Adipose tissue (tissue), 3 donors: ENCODE measurements around the gene SPECC1L. TPM values are rescaled to one million over a fixed set of nuclear protein-coding genes. Genes with fewer than 3 reads are reported as not detected.

Experiments used
- H3K27ac ChIP-seq: one replicate; pipeline ENCODE4 v1.5.1; 2013; ENCODE audit warnings: low read depth, low read length
- WGBS, 3 donors: extraction: QIAGEN DNeasy Blood & Tissue Kit; methylation state at CpG; one replicate each; pipeline ENCODE4 v1.1.7; 2013; 5-methylcytosine and 5-hydroxymethylcytosine counted together
- polyA plus RNA-seq, 3 donors: library from polyadenylated mRNA; stranded (reverse); fragments of 200-250 nt; gene quantifications; one replicate each; pipeline ENCODE4 v1.2.3, GENCODE V29; 2013
- donor health status: healthy with polysubstance abuse.
- donor health status: Bipolar disorder and iron deficiency.
- donor health status: healthy.

The SPECC1L gene
- polyA plus RNA-seq, 3 donors: 8.8 to 14.7 (median 10.2) TPM

DNA sequence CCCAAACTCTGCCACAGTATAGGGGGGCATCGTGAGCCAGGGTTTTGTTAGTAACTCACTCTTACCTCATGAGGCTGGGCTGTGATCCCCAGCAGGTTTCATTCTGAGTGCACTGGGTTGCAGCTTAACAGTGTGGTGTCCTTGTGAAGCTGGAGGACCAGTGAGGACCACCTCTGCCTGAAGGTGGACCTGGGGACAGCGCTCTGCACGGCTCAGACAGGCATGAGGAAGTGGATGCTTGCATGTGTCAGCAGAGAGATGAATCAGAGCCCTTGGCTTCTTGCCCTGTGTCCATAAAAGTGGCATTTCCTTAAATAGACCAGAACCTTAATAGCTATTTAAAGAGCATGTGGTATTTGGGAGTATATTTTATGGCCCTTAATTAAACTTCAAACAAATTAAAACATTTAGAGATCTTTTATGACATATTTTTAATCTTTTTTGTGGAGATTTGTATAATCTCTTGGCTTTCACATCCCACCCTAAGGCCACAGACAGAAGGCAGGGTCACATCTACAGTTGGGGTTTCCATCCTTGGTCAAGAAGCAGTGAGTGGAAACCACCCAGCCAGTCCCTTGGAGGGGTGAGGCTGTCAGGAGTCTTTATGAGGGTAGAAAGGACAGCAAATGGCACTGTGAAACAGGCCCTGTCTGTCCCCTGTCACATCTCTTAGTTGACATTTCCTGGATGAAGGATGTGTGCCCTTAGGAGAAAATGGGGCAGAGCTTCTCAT, 132.0 kb downstream of the SPECC1L start:
- H3K27ac ChIP-seq: no peak overlapping the region

DNA sequence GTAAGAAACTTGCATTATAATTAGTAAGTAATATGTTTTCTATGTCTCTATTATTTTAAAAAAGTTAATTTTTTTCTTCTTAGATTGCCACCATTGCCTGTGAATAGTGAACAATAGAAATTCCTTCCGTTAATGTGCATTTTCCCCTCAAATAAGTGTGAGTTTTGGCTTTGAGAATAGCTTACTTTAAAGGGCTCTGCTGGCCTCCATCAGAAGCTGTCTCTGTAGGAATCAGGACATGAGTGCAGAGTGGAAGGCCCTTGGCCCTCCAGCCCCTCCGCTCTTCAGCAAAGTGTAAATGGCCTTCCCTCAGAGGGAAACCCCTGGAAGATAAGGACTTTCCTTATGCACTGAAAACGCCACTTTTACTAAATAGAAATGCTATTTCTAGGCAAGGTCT, 132.7 kb downstream of the SPECC1L start:
- 94 to 98% (median 98%) methylated on average over 3 of the region's 3 CpGs for WGBS, 3 donors
- H3K27ac ChIP-seq: no peak overlapping the region

More for the DNA sequence above, 132.0 kb downstream of the SPECC1L start:
- 15 to 45% (median 20%) methylated on average over 3 of the region's 3 CpGs for WGBS, 3 donors

DNA sequence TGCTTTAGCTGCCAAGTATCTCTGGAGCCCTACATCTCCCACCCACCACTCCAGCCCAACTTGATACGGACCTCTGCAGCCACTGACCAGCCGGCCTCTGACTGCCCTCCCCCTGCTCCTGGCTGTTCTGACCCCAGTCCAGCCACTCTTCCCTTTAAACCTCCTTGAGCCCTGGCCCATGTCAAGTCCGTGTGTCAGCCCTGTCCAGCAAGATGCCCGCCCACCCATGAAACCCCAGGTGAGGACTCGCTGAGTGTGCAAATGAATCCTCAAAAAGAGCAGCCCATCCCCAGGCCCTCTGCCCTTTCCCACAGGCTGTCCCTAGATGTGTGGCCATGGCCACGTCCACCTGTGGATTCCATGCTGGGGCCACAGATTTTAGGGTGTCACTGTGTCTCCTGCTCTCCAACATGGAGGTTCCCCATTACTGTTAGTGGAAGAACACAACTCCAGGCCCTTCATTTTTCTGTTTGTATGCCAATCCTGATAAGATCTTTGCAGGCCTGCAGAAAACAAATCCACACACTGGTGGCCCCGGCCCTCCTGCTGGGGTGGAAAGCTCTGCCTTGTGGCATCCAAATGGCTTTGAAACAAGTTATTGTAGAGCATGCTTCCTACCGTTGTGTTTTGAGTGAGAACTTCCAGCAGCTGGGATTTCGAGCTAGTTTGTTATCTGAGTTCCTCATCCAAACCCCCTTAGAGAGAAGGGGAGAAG, 134.1 kb downstream of the SPECC1L start:
- H3K27ac ChIP-seq: no peak overlapping the region
- 83 to 93% (median 86%) methylated on average over 9 of the region's 9 CpGs for WGBS, 3 donors

DNA sequence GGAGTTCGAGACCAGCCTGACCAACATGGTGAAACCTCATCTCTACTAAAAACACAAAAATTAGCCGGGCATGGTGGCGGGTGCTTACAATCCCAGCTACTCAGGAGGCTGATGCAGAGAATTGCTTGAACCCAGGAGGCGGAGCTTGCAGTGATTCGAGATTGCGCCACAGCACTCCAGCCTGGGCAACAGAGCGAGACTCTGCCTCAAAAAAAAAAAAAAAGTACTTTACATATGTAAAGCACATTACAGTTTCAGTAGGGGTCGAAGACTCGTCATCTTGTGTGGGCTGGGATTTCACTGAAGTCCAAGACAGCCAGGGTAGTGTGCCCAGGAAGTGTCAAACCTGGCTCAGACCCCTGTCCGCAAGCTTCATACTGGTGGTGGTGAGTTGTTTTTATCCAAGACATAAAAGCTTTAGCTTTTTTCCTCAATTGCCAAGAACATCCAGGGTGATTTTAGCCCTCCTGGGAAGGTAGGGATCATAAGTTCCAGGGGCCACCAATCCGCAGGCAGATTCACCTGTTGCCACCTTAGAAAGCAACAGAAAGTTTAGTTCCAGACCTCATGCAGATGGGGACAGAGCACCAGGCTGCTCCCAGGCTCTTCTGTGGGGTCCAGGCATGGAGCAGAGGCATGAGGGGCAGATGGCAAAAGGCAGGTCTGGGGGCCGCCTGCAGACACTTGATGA, 135.1 kb downstream of the SPECC1L start:
- no peak overlapping the region for H3K27ac ChIP-seq
- WGBS, 3 donors: 95 to 97% (median 95%) methylated on average over 12 of the region's 12 CpGs

DNA sequence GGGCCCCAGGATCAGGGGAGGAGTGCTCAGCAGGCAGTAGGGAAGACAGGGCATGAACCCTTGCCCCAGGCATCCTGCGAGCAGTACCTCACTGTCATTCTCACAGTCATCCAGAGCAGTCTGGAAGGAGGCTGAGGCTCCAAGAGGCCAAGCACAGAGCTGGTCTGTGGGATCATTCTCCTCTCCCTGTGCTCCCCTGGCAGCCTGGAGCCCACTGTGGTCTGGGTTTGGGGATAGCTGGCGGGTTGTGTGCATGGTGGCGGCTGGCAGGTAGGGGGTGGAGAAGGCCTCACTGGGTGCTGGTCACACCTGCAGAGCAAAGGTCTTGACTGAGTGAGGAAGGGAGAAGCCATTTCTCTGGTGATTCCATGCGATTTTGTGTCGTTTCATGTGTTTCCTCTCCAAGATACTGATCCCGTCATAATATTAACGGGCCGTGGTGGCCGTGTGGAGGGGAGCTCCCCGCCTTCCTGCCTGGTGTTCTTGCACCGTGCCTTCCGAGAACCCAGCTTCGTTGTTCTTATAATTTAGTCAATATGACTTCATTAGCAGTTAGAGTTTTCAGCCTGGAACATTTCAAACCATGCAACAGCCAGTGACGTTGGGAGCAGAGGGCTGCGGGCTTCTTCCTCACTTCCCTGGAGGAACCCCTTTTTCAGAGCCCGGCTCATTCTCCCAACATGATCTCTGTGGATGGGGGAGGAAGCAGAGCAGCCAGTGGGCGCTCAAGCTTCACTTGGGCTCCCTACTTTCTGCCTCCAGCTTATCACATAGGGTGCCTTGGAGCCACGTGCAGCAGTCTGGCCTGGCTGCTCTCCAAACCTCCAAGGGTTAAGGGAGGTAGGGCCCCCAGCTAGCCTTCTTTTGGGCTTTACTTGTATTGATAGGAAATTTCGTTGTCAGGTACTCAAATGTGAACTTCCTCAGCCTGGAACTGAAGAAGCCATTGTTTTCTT, 136.0 kb downstream of the SPECC1L start:
- no peak overlapping the region for H3K27ac ChIP-seq
- 66 to 83% (median 71%) methylated on average over 19 of the region's 19 CpGs for WGBS, 3 donors

DNA sequence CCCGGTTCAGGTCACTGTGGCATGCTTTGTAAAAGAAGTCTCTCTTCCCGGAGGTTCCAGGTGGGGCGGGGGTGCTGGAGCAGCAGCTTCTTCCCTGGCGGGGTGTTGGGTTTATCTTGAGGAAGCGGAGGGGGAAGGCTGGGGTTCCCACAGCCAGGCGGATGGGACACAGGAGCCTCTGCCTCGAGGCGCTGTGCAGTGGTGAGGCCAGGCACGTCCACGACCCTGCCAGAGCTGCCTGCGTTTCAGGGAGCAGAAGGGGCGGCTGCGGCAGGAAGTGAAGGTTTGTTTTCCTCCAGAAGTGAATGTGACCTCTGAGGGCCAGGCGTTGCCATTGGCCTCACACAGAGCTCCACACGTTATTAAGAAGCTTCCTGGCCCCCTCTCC, 136.6 kb downstream of the SPECC1L start:
- WGBS, 3 donors: 38 to 72% (median 41%) methylated on average over 15 of the region's 15 CpGs
- no peak overlapping the region for H3K27ac ChIP-seq

DNA sequence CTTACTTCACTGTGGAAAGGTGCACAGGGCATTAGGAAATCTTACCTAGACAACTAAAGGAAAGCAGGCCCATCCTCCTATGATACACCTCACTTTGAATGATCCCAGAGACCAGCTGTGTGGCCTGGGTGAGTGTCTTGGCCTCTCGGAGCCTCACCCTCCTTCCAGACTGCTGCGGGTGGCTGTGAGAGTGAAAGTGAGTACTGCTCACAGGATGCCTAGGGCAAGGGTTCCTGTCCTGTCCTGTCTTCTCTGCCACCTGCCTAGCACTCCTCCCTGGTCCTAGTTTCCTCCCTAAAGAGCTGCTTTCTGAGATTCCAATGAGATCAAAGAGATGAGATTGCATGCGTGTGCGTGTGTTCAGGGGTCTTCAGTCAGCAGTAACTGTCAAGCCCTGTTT, 137.3 kb downstream of the SPECC1L start:
- no peak overlapping the region for H3K27ac ChIP-seq
- WGBS, 3 donors: 91 to 95% (median 91%) methylated on average over 4 of the region's 4 CpGs

DNA sequence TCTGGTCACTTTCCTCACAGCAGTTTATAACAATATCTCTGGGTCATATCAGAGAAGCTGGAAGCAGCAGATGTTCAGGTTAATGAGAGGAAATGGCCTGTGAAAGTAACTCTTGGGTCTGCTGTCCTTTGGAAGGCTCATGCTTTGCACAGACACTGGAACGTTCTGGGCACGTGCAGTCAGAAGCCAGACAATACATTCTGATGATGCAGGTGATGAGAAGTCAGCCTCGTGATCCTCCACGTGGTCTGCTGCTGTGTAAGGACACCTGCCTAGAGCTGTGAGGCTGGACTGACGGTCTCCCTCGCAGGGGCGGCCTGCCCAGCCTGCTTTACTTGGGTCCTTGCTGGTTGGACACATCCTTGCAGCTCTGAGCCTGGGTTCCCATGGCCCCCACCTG, 138.0 kb downstream of the SPECC1L start:
- 70 to 84% (median 80%) methylated on average over 7 of the region's 7 CpGs for WGBS, 3 donors
- H3K27ac ChIP-seq: no peak overlapping the region

DNA sequence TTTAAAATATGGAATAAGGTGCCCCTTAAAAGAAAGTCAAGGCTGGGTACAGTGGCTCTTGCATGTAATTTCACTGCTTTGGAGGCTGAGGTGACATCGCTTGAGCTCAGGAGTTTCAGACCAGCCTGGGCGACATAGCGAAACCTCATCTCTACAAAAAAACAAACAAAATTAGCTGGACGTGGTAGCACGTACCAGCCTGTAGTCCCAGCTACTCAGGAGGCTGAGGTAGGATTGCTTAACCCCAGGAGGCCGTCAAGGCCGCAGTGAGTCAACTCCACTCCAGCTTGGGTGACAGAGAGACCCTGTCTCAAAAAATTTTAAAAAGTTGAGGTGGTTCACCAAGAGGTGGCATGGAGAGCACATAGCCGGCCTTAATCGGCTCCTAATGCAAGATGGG, 139.1 kb downstream of the SPECC1L start:
- H3K27ac ChIP-seq: no peak overlapping the region
- WGBS, 3 donors: 85 to 92% (median 90%) methylated on average over 9 of the region's 9 CpGs

DNA sequence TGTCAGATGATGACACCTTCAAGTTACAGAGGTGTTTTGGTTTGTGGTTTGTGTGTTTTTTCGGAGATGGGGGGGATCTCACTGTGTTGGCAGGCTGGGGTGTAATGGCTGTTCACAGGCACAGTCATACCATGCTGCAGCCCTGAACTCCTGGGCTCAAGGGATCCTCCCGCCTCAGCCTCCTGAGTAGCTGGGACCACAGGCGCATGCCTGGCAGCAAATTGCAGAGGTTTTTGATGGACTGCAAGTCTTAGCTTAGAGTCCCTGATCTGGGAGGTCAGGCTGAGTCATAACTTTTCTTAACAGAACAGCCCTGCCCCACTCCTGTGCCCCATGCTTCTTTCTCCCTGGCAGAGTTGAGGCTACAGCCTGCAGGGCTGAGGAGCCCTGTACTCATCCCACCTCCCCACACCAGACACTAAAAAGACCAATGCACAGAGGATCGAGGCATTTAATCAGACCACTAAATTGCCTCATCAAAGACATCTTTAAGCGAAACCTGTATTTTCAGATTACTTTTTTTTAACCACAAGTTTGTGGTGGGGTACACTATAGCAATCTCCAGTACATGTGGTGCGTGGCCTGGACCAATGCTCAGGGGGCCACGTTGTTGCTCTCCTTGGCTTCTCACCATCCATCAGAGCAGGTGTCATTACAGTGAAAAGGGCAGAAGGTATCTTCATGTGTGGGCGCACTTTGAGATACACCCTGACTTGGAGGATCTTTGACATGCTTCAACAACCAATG, 139.7 kb downstream of the SPECC1L start:
- no peak overlapping the region for H3K27ac ChIP-seq
- 87 to 93% (median 88%) methylated on average over 8 of the region's 8 CpGs for WGBS, 3 donors

DNA sequence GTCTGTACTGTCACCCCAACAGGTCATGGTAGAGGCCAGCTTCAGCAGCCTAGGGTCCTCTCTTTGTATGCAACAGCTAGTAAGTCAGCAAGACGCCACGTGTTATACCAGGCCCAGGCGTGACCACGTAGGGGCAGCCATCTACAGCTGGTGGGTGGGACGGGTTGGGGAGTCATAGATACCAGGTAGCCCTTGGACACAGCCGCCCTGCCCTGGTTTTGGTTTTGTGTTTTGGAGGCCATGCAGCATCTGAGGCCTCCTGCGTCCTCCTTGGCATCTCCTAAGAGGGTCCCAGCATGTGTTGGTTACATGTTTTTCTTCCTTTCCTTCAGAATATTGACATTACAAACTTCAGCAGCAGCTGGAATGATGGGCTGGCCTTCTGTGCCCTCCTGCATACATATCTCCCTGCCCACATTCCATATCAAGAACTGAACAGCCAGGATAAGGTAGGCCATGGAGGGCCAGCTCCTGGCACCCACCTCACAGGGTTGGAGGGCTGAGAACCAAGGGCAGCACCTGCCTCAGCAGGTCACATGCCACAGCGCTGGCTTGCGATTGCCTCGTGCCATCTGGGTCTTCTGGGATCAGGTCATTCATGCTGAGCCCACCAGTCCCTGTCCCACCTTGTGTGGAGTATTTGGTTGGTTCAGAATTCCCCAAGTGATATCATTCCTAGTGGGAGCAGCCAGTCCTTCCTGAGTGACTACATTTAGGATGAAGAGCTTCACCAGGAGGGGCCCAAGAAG, 140.8 kb downstream of the SPECC1L start:
- WGBS, 3 donors: 87 to 92% (median 92%) methylated on average over 10 of the region's 10 CpGs
- no peak overlapping the region for H3K27ac ChIP-seq

DNA sequence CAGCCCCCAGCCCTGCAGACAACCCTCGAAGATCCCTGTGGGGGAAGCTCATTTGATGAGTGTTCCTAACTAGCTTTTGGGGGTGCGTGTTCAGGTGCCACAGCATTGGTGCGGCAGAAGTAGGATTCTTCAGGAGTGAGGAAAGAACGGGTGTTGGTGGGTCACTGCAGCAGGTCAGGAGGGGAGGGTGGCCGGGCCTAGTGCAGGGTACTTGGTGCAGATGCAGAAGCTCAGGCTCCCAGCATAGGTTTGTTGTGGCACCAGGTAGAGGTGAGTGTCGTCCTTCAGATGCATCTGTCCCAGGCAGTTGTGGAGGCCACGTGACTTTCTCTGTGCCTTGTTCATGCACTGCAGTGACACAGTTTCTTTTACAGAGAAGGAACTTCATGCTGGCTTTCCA, 141.6 kb downstream of the SPECC1L start:
- WGBS, 3 donors: 81 to 95% (median 86%) methylated on average over 7 of the region's 7 CpGs
- no peak overlapping the region for H3K27ac ChIP-seq

DNA sequence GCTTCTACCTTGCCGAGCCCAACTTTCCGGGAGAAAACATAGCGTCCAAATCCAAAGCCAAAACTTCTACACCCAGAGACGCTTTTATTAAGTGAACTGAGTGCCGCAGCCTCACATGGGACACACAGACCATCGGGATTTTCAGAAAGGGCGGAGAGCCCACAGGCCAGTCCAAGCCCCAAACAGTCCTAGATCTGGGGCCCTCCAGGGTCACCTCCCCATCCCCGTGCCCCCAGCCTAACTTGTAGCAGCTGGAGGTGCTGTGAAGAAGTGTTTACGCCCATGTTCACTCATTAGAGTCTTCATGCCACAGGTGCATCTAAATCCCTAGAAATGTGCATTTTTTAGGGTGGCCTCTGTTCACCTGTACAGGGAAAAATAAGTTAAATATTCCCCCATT, 142.6 kb downstream of the SPECC1L start:
- 95 to 96% (median 96%) methylated on average over 9 of the region's 9 CpGs for whole genome bisulfite sequencing, 3 donors
- no peak overlapping the region for H3K27ac ChIP-seq

DNA sequence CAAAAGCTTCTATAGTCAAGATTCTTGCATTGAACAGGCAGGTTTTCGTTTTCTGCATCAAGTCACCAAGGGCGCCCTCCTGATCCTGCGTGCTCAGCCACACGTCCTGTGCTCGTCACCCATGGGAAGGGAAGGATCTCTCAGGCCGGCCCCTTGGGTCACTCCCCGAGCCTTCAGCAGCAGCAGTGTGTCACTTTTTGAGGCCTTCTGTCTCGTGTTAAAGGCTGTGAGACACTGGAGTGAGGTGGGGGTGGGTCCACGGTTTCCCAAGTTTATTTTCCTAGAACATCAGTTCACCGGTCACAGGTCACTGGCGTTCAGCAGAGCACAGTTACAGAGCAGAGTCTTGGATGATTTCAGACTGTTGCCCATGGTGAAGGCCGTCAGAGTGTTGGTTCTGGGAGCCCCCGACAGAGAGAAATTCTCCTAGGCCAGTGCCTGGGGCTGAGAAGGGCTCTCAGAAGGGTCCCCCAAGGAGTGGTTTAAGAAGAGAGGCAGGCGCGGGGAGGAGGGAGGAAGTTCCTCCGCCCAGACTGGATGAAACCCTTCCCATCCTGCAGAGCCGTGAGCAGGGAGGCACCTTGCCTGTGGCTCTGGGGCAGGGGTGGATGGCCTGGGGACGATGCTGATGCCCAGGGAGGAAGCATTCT, 143.2 kb downstream of the SPECC1L start:
- no peak overlapping the region for H3K27ac ChIP-seq
- 84 to 86% (median 85%) methylated on average over 18 of the region's 18 CpGs for WGBS, 3 donors

DNA sequence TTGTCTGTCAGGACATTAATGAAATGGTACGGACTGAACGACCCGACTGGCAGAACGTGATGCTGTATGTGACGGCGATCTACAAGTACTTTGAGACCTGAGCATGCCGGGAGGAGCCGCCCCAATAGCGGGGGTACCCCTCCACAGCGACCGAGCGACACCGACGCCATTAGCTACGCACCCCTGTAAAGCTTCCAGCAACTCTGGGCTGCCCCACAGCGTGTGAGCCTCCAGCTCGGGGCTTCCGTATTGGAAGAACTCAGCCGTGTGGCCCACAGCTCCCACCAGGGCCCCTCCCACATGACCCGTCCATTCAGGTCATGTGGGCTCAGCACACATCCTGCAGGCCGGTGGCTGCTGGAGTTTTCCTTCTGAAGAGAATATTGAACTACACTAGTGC, 143.9 kb downstream of the SPECC1L start:
- H3K27ac ChIP-seq: no peak overlapping the region
- 85 to 87% (median 86%) methylated on average over 21 of the region's 21 CpGs for WGBS, 3 donors
